IMR-90 (cell line): ENCODE measurements around the gene BRAT1. TPM values are rescaled to one million over a fixed set of nuclear protein-coding genes. Genes with fewer than 3 reads are reported as not detected.

Experiments used
- ATAC-seq: fragments of 200-7000 bp; cut with Tn5 transposase; 2 replicates; pipeline ENCODE4 v1.9.1; 2020; ENCODE audit warnings: low read depth, mild to moderate bottlenecking, moderate library complexity
- BruUV-seq: library from RNA; stranded (reverse); fragments of 400-500 nt; replicated peaks from 2 replicates; lab custom pipeline; 2021; lab: Mats Ljungman, UMichigan
- CTCF ChIA-PET: fragments of 300-600 bp; formaldehyde crosslinking; extraction: SDS; loops from one replicate; lab custom pipeline; 2021; ENCODE audit warnings: antibody characterized with exemption; lab: Yijun Ruan, JAX
- POLR2A ChIA-PET: fragments of 300-600 bp; sonication (Branson Sonifier 250); formaldehyde crosslinking; loops from one replicate; lab custom pipeline; 2022; ENCODE audit warnings: antibody characterized with exemption; ENCODE audit not compliant: unreplicated experiment; lab: Charles Lee
- DNase-seq: peaks from one replicate; pipeline ENCODE4 v3.0.0; 2013
- H2AFZ ChIP-seq: replicated peaks from 2 replicates; pipeline ENCODE3; 2013; ENCODE audit warnings: low read length, mild to moderate bottlenecking; ENCODE audit not compliant: poor library complexity
- H2AK5ac ChIP-seq: 2 replicates; pipeline ENCODE4 v1.6.1; 2013; ENCODE audit warnings: low read depth, low read length, inconsistent platforms
- H2AK9ac ChIP-seq: replicated peaks from 2 replicates; pipeline ENCODE3; 2013; ENCODE audit warnings: mild to moderate bottlenecking, low read depth, low read length, moderate library complexity; ENCODE audit not compliant: poor library complexity
- H2BK120ac ChIP-seq: 2 replicates; pipeline ENCODE4 v1.6.1; 2013; ENCODE audit warnings: low read depth, low read length, inconsistent platforms
- H2BK15ac ChIP-seq: 3 replicates; pipeline ENCODE4 v1.6.1; 2013; ENCODE audit warnings: low read depth, low read length, inconsistent platforms
- H2BK20ac ChIP-seq: 2 replicates; pipeline ENCODE4 v1.6.1; 2013; ENCODE audit warnings: low read depth, mild to moderate bottlenecking, inconsistent platforms, low read length, moderate library complexity
- H2BK5ac ChIP-seq: 2 replicates; pipeline ENCODE4 v1.6.1; 2013; ENCODE audit warnings: mild to moderate bottlenecking, low read depth, low read length, inconsistent platforms; ENCODE audit not compliant: poor library complexity, severe bottlenecking
- H3K14ac ChIP-seq: replicated peaks from 2 replicates; pipeline ENCODE4 v1.6.1; 2013; ENCODE audit warnings: low read depth, low read length, inconsistent platforms
- H3K18ac ChIP-seq: 2 replicates; pipeline ENCODE4 v1.6.1; 2013; ENCODE audit warnings: low read depth, low read length, control low read depth
- H3K23ac ChIP-seq: 2 replicates; pipeline ENCODE4 v1.6.1; 2013; ENCODE audit warnings: low read depth, low read length, inconsistent platforms
- H3K27ac ChIP-seq: 2 replicates; pipeline ENCODE4 v1.5.1; 2013; ENCODE audit warnings: mild to moderate bottlenecking, control low read depth, low read length; ENCODE audit not compliant: insufficient read depth
- H3K27me3 ChIP-seq: 2 replicates; pipeline ENCODE4 v1.6.1; 2013; ENCODE audit warnings: low read length; ENCODE audit not compliant: control insufficient read depth, insufficient read depth
- H3K36me3 ChIP-seq: 2 replicates; pipeline ENCODE4 v1.6.1; 2013; ENCODE audit warnings: low read length, mixed read lengths; ENCODE audit not compliant: control insufficient read depth, insufficient read depth
- H3K4ac ChIP-seq: 2 replicates; pipeline ENCODE4 v1.6.1; 2013; ENCODE audit warnings: low read depth, low read length, inconsistent platforms
- H3K4me1 ChIP-seq: 2 replicates; pipeline ENCODE4 v1.6.1; 2013; ENCODE audit warnings: low read length, mixed read lengths; ENCODE audit not compliant: control insufficient read depth, insufficient read depth
- H3K4me2 ChIP-seq: 2 replicates; pipeline ENCODE4 v1.6.1; 2013; ENCODE audit warnings: low read depth, mild to moderate bottlenecking, control low read depth, low read length, moderate library complexity
- H3K4me3 ChIP-seq: 2 replicates; pipeline ENCODE4 v1.5.1; 2013; ENCODE audit warnings: low read depth, mild to moderate bottlenecking, control low read depth, low read length, moderate library complexity; ENCODE audit not compliant: insufficient read depth
- H3K56ac ChIP-seq: 2 replicates; pipeline ENCODE4 v1.6.1; 2013; ENCODE audit warnings: low read length, inconsistent platforms; ENCODE audit not compliant: insufficient read depth; ENCODE audit errors: extremely low read depth
- H3K79me1 ChIP-seq, 2 experiments: 2 replicates each; pipeline ENCODE4 v1.6.1; 2013; ENCODE audit warnings: low read length in 2 of 2, inconsistent platforms in 1 of 2, low read depth in 1 of 2
- H3K9ac ChIP-seq: 2 replicates; pipeline ENCODE4 v1.6.1; 2013; ENCODE audit warnings: low read depth, low read length, control low read depth
- H3K9me1 ChIP-seq: 2 replicates; pipeline ENCODE4 v1.6.1; 2013; ENCODE audit warnings: low read length, inconsistent platforms; ENCODE audit not compliant: insufficient read depth
- H3K9me3 ChIP-seq: 2 replicates; pipeline ENCODE4 v1.6.1; 2013; ENCODE audit warnings: low read length; ENCODE audit not compliant: control insufficient read depth, insufficient read depth
- H4K20me1 ChIP-seq: 2 replicates; pipeline ENCODE4 v1.6.1; 2013; ENCODE audit warnings: low read length, inconsistent platforms; ENCODE audit not compliant: insufficient read depth
- H4K5ac ChIP-seq: 2 replicates; pipeline ENCODE4 v1.6.1; 2013; ENCODE audit warnings: mild to moderate bottlenecking, low read depth, low read length, control low read depth
- H4K8ac ChIP-seq, 2 experiments: 2 replicates each; pipeline ENCODE4 v1.6.1; 2013; ENCODE audit warnings: low read depth in 2 of 2, low read length in 2 of 2, control low read depth in 1 of 2, inconsistent platforms in 1 of 2
- H4K91ac ChIP-seq: 2 replicates; pipeline ENCODE4 v1.6.1; 2013; ENCODE audit warnings: low read depth, low read length, inconsistent platforms; ENCODE audit not compliant: insufficient read depth
- FOS ChIP-seq: fragments of 150-350 bp; IDR thresholded peaks from 2 replicates; pipeline ENCODE4 v1.6.1; 2016; ENCODE audit warnings: low read depth, low read length
- MXI1 ChIP-seq: IDR thresholded peaks from 2 replicates; pipeline ENCODE4 v1.6.1; 2012; ENCODE audit warnings: low read depth, mild to moderate bottlenecking, low read length, moderate library complexity, borderline replicate concordance
- POLR2A ChIP-seq: IDR thresholded peaks from 2 replicates; pipeline ENCODE4 v1.6.1; 2012; ENCODE audit warnings: mild to moderate bottlenecking, low read depth, low read length
- RFX5 ChIP-seq: IDR thresholded peaks from 2 replicates; pipeline ENCODE4 v1.8.0; 2012; ENCODE audit warnings: low read depth, mild to moderate bottlenecking, low read length, moderate library complexity
- USF2 ChIP-seq: fragments of 150-350 bp; IDR thresholded peaks from 2 replicates; pipeline ENCODE4 v1.6.1; 2017; ENCODE audit warnings: mild to moderate bottlenecking, antibody characterized with exemption, low read length, low read depth
- WGBS, 2 experiments: methylation state at CpG; one replicate each; pipeline versions ENCODE4 v1.1.5 to v1.1.7; 2013; ENCODE audit warnings: missing lambda C conversion rate in 2 of 2; ENCODE audit not compliant: insufficient read length in 1 of 2; ENCODE audit errors: extremely low coverage in 2 of 2; 5-methylcytosine and 5-hydroxymethylcytosine counted together
- dilution Hi-C: fragments of 300-500 bp; cut with HindIII; formaldehyde crosslinking; loops from one replicate; pipeline ENCODE4 v1.14.3; 2018; ENCODE audit warnings: low sequenced_read_pairs; ENCODE audit not compliant: unreplicated experiment
- in situ Hi-C: fragments of 300-500 bp; cut with MboI; formaldehyde crosslinking; loops from 3 replicates; pipeline ENCODE4 v1.14.3; 2019; ENCODE audit warnings: low sequenced_read_pairs, inconsistent platforms, mixed read lengths
- intact Hi-C: fragments of 100-400 bp; cut with micrococcal nuclease; formaldehyde crosslinking; loops from 2 replicates; pipeline ENCODE4 v1.10.0; 2022
- polyA plus RNA-seq, 3 experiments: library from polyadenylated mRNA; depleted of rRNA; stranded (reverse); fragments of >200 nt; gene quantifications; 2 replicates each; pipeline ENCODE4 v1.2.3, GENCODE V29; 2012; ENCODE audit warnings: low replicate concordance in 1 of 3
- total RNA-seq: library from RNA; depleted of rRNA; stranded (reverse); fragments of >200 nt; gene quantifications from 2 replicates; pipeline ENCODE4 v1.2.3, GENCODE V29; 2012

Gene BRAT1
- total and polyA plus RNA-seq, 2 of the 4 experiments (the other 2 are of a cell fraction), result 6.8 to 21.9 TPM

- TF ChIP-seq USF2, result no peak
Measured at GRCh38 chr7:2510909-2511768, 44.2 kb downstream of the BRAT1 start (continued).

- CTCF ChIA-PET, result no interaction called here
- no peak overlapping the region for H4K8ac ChIP-seq
- no peak overlapping the region for H4K91ac ChIP-seq
- H4K20me1 ChIP-seq, result no peaks in the 10 kb centered on the region
- no peak overlapping the region for H2BK20ac ChIP-seq
- H3K9me1 ChIP-seq, result no peaks in the 10 kb centered on the region
- WGBS, 2 experiments, result 90% methylated on average over 5 of the region's 13 CpGs; no CpG with 5 or more reads in 1 of the 2 experiments
- DNase-seq, result no peak
- no peak overlapping the region for H3K27ac ChIP-seq
- H2AFZ ChIP-seq, result no peak overlapping the region
- no peak overlapping the region for H3K18ac ChIP-seq
- BruUV-seq, result no TSS peak
- no peak overlapping the region for H3K56ac ChIP-seq
- ATAC-seq, result no peak
- H3K4me2 ChIP-seq, result no peak overlapping the region
- no peak overlapping the region for H3K23ac ChIP-seq
- H3K4ac ChIP-seq, result no peak overlapping the region
- peaks cover 8% of the 10 kb centered on the region; the same call in 1 of the 2 replicates for H3K4me1 ChIP-seq
- H3K14ac ChIP-seq, result no peak overlapping the region
- peak overlapping the region; percentile 15 for H2AK9ac ChIP-seq
- TF ChIP-seq RFX5 (no peak), FOS (no peak), MXI1 (no peak), POLR2A (no peak)
- dilution Hi-C loops, result no loop called here
- H3K9me3 ChIP-seq, result no peaks in the 10 kb centered on the region
- no peaks in the 10 kb centered on the region for H3K36me3 ChIP-seq
- no peak overlapping the region for H2BK15ac ChIP-seq
- no peak overlapping the region for H3K9ac ChIP-seq
- in situ Hi-C loops, result no loop called here
- POLR2A ChIA-PET, result no interaction called here
- H3K79me1 ChIP-seq, result no peaks in the 10 kb centered on the region
- no peak overlapping the region for H2BK120ac ChIP-seq
- peaks cover 1% of the 10 kb centered on the region; the same call in 1 of the 2 replicates for H3K27me3 ChIP-seq
- H2BK5ac ChIP-seq, result no peak overlapping the region
- no peak overlapping the region; the same call in 1 of the 2 replicates for H2AK5ac ChIP-seq
- intact Hi-C loops, result no loop called here
- H3K4me3 ChIP-seq, result no peak overlapping the region
- no peak overlapping the region for H4K5ac ChIP-seq
Measured at GRCh38 chr7:2510130-2510776, 45.1 kb downstream of the BRAT1 start.
